Thyroid gland (tissue), 4 donors: ENCODE results near the gene SPC25.

Source experiments
- POLR2A ChIP-seq, 2 donors: fragments of 450-650 bp; IDR thresholded peaks; one replicate each; pipeline ENCODE4 v1.6.1; 2017; ENCODE audit warnings: antibody characterized with exemption in 2 of 2, mild to moderate bottlenecking in 2 of 2, moderate library complexity in 1 of 2
- TF ChIP-seq, protein P1 (sequence below), 6 experiments: fragments of 200-600 bp in 3 of 6; fragments of 450-650 bp in 3 of 6; sonication (generic) in 3 of 6; IDR thresholded peaks; one replicate each; pipeline ENCODE4 v1.5.1; 2016 to 2019; ENCODE audit warnings: antibody characterized with exemption in 6 of 6, mild to moderate bottlenecking in 2 of 6, inconsistent platforms in 1 of 6, moderate library complexity in 1 of 6

DNA sequence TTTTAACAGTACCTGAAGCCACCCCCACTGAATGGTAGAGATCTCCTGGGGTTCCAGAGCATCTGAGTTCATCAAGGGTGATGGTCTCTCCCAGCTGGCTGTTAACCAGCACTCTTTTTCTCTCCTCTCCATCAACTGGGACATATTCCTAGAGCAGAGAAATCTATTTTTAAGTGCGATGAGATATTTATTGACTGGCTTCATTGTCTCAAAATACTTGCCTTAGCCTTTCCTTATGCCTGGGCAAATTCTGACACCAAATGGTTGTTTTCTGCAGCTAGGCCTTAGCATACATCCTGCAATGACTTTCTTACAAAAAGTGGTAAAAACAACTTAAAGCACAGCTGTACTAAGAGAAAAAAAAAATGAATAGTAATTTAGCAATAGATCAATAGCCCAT lies 68.2 kb downstream of the SPC25 start:
- no peak for TF ChIP-seq POLR2A (IDR thresholded peaks at IDR 0.05)
- TF ChIP-seq, protein P1, sequence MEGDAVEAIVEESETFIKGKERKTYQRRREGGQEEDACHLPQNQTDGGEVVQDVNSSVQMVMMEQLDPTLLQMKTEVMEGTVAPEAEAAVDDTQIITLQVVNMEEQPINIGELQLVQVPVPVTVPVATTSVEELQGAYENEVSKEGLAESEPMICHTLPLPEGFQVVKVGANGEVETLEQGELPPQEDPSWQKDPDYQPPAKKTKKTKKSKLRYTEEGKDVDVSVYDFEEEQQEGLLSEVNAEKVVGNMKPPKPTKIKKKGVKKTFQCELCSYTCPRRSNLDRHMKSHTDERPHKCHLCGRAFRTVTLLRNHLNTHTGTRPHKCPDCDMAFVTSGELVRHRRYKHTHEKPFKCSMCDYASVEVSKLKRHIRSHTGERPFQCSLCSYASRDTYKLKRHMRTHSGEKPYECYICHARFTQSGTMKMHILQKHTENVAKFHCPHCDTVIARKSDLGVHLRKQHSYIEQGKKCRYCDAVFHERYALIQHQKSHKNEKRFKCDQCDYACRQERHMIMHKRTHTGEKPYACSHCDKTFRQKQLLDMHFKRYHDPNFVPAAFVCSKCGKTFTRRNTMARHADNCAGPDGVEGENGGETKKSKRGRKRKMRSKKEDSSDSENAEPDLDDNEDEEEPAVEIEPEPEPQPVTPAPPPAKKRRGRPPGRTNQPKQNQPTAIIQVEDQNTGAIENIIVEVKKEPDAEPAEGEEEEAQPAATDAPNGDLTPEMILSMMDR (IDR thresholded peaks at IDR 0.05), result no peak
